Ishikawa (cell line): ENCODE data around the gene DVL2.

Experiments used
- CEBPB ChIP-seq: IDR thresholded peaks from 2 replicates; pipeline ENCODE4 v1.6.1; 2012
- CREB1 ChIP-seq: IDR thresholded peaks from 2 replicates; pipeline ENCODE4 v1.6.1; 2012; ENCODE audit warnings: low read depth
- EGR1 ChIP-seq: IDR thresholded peaks from 2 replicates; pipeline ENCODE4 v1.6.1; 2012
- EP300 ChIP-seq: IDR thresholded peaks from 2 replicates; pipeline ENCODE4 v1.6.1; 2012; ENCODE audit warnings: borderline replicate concordance
- FOXM1 ChIP-seq: IDR thresholded peaks from 2 replicates; pipeline ENCODE4 v1.6.1; 2012; ENCODE audit warnings: low read depth, borderline replicate concordance
- NFIC ChIP-seq: IDR thresholded peaks from 2 replicates; pipeline ENCODE4 v1.6.1; 2012
- RAD21 ChIP-seq: IDR thresholded peaks from 2 replicates; pipeline ENCODE4 v1.6.1; 2012; ENCODE audit warnings: low read depth
- REST ChIP-seq: IDR thresholded peaks from 2 replicates; pipeline ENCODE4 v1.6.1; 2012; ENCODE audit warnings: low read depth, mild to moderate bottlenecking
- TAF1 ChIP-seq: IDR thresholded peaks from 2 replicates; pipeline ENCODE4 v1.6.1; 2012; ENCODE audit warnings: low read depth, mild to moderate bottlenecking
- TCF12 ChIP-seq: IDR thresholded peaks from 2 replicates; pipeline ENCODE4 v1.6.1; 2012; ENCODE audit warnings: low read depth
- TEAD4 ChIP-seq: IDR thresholded peaks from 2 replicates; pipeline ENCODE4 v1.6.1; 2012
- YY1 ChIP-seq: IDR thresholded peaks from 2 replicates; pipeline ENCODE4 v1.6.1; 2012; ENCODE audit warnings: low read depth
- ZBTB7A ChIP-seq: IDR thresholded peaks from 2 replicates; pipeline ENCODE4 v1.6.1; 2012; ENCODE audit warnings: low read depth
- TF ChIP-seq, protein P1 (sequence below): IDR thresholded peaks from 2 replicates; pipeline ENCODE4 v1.6.1; 2012
- TF ChIP-seq, protein P2 (sequence below): IDR thresholded peaks from 2 replicates; pipeline ENCODE4 v1.6.1; 2012

Gene DVL2

DNA sequence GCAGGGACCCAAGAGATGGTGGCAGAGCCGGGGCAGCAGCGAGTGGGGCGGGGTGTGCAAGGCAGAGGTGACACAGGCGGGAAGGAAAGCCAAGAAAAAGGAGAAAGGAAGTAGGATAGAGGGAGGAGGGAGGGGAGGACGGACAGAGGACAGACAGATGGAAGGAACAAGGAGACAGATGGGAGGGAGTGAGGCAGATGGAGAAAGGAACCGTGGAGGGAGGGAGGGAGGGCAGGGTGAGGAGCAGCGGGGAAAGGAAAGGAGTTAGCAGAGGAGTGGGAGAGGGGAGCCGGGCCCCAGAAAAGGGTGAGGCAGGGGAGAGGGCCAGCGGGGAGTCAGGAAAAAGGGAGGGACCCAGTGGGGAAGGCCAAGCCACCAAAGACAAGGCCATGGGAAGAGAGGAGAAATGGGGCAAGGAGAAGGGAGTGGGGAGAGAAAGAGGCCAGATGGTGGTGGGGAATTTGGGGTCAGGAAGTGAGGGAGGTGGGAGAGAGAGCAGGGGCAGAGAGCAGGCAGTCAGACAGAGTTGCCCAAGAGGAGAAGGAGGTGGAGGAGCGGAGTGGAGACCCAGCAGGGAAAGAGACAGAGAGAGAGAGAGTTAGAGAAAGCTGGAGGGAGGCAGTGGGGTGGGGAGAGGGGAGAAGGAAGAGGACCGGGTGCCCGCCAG is 41.9 kb downstream of the DVL2 start:
- TF ChIP-seq FOXM1, result no peak
- TF ChIP-seq EGR1, result no peak
- no peak for TF ChIP-seq TCF12
- TF ChIP-seq, protein P1, sequence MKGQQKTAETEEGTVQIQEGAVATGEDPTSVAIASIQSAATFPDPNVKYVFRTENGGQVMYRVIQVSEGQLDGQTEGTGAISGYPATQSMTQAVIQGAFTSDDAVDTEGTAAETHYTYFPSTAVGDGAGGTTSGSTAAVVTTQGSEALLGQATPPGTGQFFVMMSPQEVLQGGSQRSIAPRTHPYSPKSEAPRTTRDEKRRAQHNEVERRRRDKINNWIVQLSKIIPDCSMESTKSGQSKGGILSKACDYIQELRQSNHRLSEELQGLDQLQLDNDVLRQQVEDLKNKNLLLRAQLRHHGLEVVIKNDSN, result no peak
- TF ChIP-seq CREB1, result no peak
- TF ChIP-seq NFIC, result no peak
- TF ChIP-seq ZBTB7A, result no peak
- TF ChIP-seq CEBPB, result no peak
- no peak for TF ChIP-seq YY1

DNA sequence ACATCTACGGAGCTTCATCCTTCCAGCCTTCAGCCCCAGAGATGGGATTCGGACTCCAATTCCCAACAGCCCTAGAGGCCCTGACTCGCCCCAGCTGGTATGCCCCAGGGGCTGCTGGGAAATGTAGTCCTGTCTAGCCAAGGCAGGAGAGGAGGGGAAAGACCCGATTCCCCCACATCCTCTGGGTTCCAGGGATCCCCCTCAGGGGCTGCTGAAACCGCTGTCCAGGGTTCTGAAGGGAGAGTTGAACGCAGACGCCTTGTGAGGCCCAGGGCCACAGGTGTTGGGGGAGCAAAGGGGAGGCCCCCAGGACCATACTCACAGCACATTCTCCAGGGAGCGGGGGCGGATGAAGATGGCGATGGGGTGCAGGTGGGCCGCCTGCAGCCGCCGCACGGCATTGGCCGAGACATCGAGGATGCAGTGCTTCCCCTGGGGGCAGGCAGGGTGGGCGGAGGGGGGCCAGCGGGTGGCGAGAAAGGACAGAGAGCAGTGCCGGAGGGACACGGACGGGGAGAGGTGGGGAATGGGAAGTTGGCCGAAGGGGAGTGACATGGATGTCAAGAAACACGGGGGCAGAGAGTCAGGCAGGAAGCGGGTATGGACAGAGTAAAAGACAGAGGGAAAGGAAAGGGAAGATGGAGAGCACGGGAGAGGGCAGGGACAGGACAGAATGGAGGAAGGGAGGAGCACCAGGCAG is 42.6 kb downstream of the DVL2 start:
- TF ChIP-seq TAF1, result no peak
- TF ChIP-seq CREB1, result 0 out of 2 replicates have a peak, but pooled peaks have one; percentile 48
- peak; percentile 80 for TF ChIP-seq REST
- TF ChIP-seq TEAD4, result peak; percentile 76
- peak; percentile 60; the same call in 1 of the 2 replicates for TF ChIP-seq YY1
- no peak for TF ChIP-seq RAD21
- TF ChIP-seq, protein P1, result peak; percentile 93

DNA sequence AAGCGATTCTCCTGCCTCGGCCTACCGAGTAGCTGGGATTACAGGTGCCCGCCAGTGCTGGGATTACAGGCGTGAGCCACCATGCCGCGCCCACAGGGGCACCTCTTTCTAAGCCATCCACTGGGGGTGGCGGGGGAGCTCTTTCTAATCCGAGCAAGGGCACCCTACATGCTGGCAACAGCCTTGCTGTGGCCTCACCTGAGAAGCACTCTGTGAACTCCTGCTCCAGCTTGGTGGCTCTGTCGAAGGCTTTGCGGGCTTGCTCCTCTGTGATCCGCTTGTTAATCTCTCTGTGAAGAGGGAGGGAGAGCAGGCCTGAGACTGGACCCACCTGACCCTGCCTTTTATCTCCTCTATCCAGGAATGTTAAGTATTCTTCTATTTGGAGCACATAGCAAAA is 43.2 kb downstream of the DVL2 start:
- TF ChIP-seq ZBTB7A, result no peak
- no peak for TF ChIP-seq EP300
- TF ChIP-seq TEAD4, result no peak
- no peak for TF ChIP-seq EGR1
- TF ChIP-seq RAD21, result no peak
- TF ChIP-seq CEBPB, result no peak
- no peak for TF ChIP-seq FOXM1
- TF ChIP-seq REST, result no peak
- no peak for TF ChIP-seq YY1
- TF ChIP-seq, protein P1, result no peak
- TF ChIP-seq, protein P2, sequence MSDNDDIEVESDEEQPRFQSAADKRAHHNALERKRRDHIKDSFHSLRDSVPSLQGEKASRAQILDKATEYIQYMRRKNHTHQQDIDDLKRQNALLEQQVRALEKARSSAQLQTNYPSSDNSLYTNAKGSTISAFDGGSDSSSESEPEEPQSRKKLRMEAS, result no peak
- no peak for TF ChIP-seq NFIC
- no peak for TF ChIP-seq TAF1
- no peak for TF ChIP-seq CREB1
- no peak for TF ChIP-seq TCF12

- TF ChIP-seq CREB1 (no peak), ZBTB7A (no peak), REST (no peak), YY1 (no peak), NFIC (no peak)
These were observed 43.9 kb downstream of the DVL2 start for GRCh38 chr17:7190276-7190917.
